Measurements from ENCODE around the gene TENM4.

DNA sequence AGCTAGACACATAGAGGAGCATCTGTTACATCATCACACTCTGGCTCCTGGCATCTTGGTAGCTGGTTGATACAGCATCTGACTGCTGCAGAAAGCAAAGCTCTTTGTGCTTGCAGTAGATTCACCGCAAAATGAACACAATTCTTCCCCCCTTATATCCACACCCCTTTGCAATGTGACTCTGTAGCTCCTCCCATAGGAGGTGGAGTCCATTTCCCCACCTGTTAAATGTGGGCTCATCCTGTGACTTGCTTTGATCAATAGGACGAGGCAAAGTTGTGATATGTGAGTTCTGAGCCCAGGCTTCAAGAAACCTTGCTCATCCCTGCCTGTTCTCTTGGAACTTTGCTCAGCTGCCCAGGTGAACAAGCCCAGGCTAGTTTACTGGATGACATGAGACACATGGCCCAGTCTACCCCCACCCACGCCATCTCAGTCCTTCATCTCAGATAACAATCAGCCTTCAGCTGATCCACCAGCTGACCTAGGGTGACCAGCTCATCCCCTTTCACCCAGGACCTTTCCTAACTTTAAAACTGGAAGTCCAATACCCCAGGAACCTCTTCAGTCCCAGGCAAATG, 272.2 kb downstream of the TENM4 start:
- no peak for TF ChIP-seq POLR2AphosphoS2 (conservative IDR thresholded peaks at IDR 0.05; ENCODE audit: low read length)
- TF ChIP-seq MAZ (IDR thresholded peaks at IDR 0.05; ENCODE audit: borderline replicate concordance, low read depth, low read length) = no peak
